ENCODE measurements around the gene ITGA1.

- TF ChIP-seq CTCF (IDR thresholded peaks at IDR 0.05; ENCODE audit: low read depth, low read length, missing input control) = no peak
- TF ChIP-seq RXRA (IDR thresholded peaks at IDR 0.05) = no peak
- no peak for TF ChIP-seq YY1 (IDR thresholded peaks at IDR 0.05)
- no peak for TF ChIP-seq MAX (IDR thresholded peaks at IDR 0.05)
- no peak for TF ChIP-seq ATF3 (IDR thresholded peaks at IDR 0.05)
- no peak for TF ChIP-seq HNF4G (IDR thresholded peaks at IDR 0.05)
- no peak for TF ChIP-seq ZBTB33 (IDR thresholded peaks at IDR 0.05)
- TF ChIP-seq GABPA (IDR thresholded peaks at IDR 0.05 in 1 of 2, conservative IDR thresholded peaks at IDR 0.05 in 1 of 2) = no peak
- no peak for TF ChIP-seq EGR1 (IDR thresholded peaks at IDR 0.05; ENCODE audit: low read depth in 2 of 2)
- no peak for TF ChIP-seq FOXA1 (IDR thresholded peaks at IDR 0.05)
These were observed 169.4 kb downstream of the ITGA1 start for GRCh38 chr5:52956915-52957747.

Data from liver (tissue), 3 donors.